SJSA1 (cell line): ENCODE results near the gene CTSW. TPM values are rescaled to one million over a fixed set of nuclear protein-coding genes. Genes with fewer than 3 reads are reported as not detected.
A peak's percentile ranks its signal among the peaks of the same experiment; 100 is the strongest.

Experiments used
- DNase-seq, 2 experiments: peaks; one replicate each; pipeline ENCODE4 v3.0.0-alpha.2; 2015 to 2020; ENCODE audit warnings: low spot score in 2 of 2, low read depth in 1 of 2
- H3K27ac ChIP-seq: fragments of 250-450 bp; sonication (Bioruptor Pico); 2 replicates; pipeline ENCODE4 v1.5.1; 2020; ENCODE audit warnings: mild to moderate bottlenecking, moderate library complexity
- H3K27me3 ChIP-seq: fragments of 250-450 bp; sonication (Bioruptor Pico); replicated peaks from 2 replicates; pipeline ENCODE4 v1.5.1; 2020; ENCODE audit warnings: mild to moderate bottlenecking, moderate library complexity
- H3K36me3 ChIP-seq: fragments of 250-450 bp; sonication (Bioruptor Pico); 2 replicates; pipeline ENCODE4 v1.5.1; 2020; ENCODE audit warnings: mild to moderate bottlenecking
- H3K4me1 ChIP-seq: fragments of 250-450 bp; sonication (Bioruptor Pico); replicated peaks from 2 replicates; pipeline ENCODE4 v1.6.1; 2021; ENCODE audit warnings: mild to moderate bottlenecking
- H3K4me3 ChIP-seq: fragments of 250-450 bp; sonication (Bioruptor Pico); 2 replicates; pipeline ENCODE4 v1.5.1; 2020; ENCODE audit warnings: mild to moderate bottlenecking
- H3K9me3 ChIP-seq: fragments of 250-450 bp; sonication (Bioruptor Pico); replicated peaks from 2 replicates; pipeline ENCODE4 v1.5.1; 2020; ENCODE audit warnings: mild to moderate bottlenecking
- total RNA-seq: library from RNA; depleted of rRNA; stranded (reverse); fragments of >200 nt; shearing (Covaris generic); gene quantifications from 2 replicates; pipeline ENCODE4 v1.2.3, GENCODE V29; 2014

Gene CTSW
- total RNA-seq, 1 experiment from 2014 or later = 1.9 TPM

GRCh38 chr11:65867284-65868071, 12.2 kb upstream of the CTSW start:
- peak in 1 of 2 experiments; percentile 61 for DNase-seq
- H3K4me1 ChIP-seq = peaks cover 25% of the 10 kb centered on the region
- H3K27me3 ChIP-seq = no peaks in the 10 kb centered on the region
- H3K36me3 ChIP-seq = peaks cover 97% of the 10 kb centered on the region
- H3K4me3 ChIP-seq = no peak overlapping the region
- H3K27ac ChIP-seq = no peak overlapping the region
- H3K9me3 ChIP-seq = 0 out of 2 replicates have a peak, but pooled peaks cover 3% of the 10 kb centered on the region

- peaks cover 93% of the 10 kb centered on the region for H3K36me3 ChIP-seq
- H3K27ac ChIP-seq = no peak overlapping the region
- H3K4me1 ChIP-seq = peaks cover 29% of the 10 kb centered on the region
- H3K9me3 ChIP-seq = 0 out of 2 replicates have a peak, but pooled peaks cover 3% of the 10 kb centered on the region
- no peaks in the 10 kb centered on the region for H3K27me3 ChIP-seq
- H3K4me3 ChIP-seq = no peak overlapping the region
- DNase-seq = peak in 1 of 2 experiments; percentile 63
Measured at GRCh38 chr11:65868076-65868667, 11.5 kb upstream of the CTSW start.

- Histone ChIP-seq H3K9me3 (0 out of 2 replicates have a peak, but pooled peaks cover 3% of the 10 kb centered on the region), H3K4me3 (no peak overlapping the region), H3K4me1 (peaks cover 35% of the 10 kb centered on the region), H3K27me3 (no peaks in the 10 kb centered on the region), H3K27ac (no peak overlapping the region), H3K36me3 (peaks cover 85% of the 10 kb centered on the region)
- DNase-seq = no peak
Measured at GRCh38 chr11:65868907-65869306, 10.7 kb upstream of the CTSW start.

GRCh38 chr11:65869643-65870306, 9.9 kb upstream of the CTSW start:
- Histone ChIP-seq H3K9me3 (0 out of 2 replicates have a peak, but pooled peaks cover 3% of the 10 kb centered on the region), H3K27ac (no peak overlapping the region), H3K4me1 (peaks cover 35% of the 10 kb centered on the region), H3K36me3 (peaks cover 77% of the 10 kb centered on the region), H3K27me3 (no peaks in the 10 kb centered on the region), H3K4me3 (no peak overlapping the region)
- peak in 1 of 2 experiments; percentile 56 for DNase-seq

DNA sequence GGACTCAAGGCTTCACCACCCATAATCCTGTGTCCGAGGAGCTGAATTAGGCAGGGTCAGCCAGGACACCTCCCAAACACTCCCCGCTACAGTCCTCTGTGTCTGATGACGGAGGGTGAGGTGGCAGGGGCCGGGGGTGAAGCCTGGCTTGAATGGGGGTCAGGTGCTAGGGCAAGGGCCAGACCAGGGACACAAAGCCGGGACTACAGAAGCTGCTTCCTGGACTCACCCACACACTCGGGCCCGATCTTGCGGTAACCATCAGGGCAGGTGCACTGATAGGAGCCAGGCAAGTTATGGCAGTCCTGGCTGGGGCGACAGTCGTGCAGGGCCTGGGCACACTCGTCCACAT, 9.4 kb upstream of the CTSW start:
- peaks cover 72% of the 10 kb centered on the region for H3K36me3 ChIP-seq

GRCh38 chr11:65870706-65871681, 8.6 kb upstream of the CTSW start:
- Histone ChIP-seq H3K27ac (peak overlapping the region; percentile 57; the same call in 1 of the 2 replicates), H3K36me3 (peaks cover 65% of the 10 kb centered on the region), H3K4me3 (peak overlapping the region; percentile 68), H3K27me3 (no peaks in the 10 kb centered on the region), H3K9me3 (0 out of 2 replicates have a peak, but pooled peaks cover 3% of the 10 kb centered on the region), H3K4me1 (peaks cover 35% of the 10 kb centered on the region)
- DNase-seq = peak; percentile 26 to 59

More for the DNA sequence above, 9.4 kb upstream of the CTSW start:
- peak in 1 of 2 experiments; percentile 63 for DNase-seq
- Histone ChIP-seq H3K9me3 (0 out of 2 replicates have a peak, but pooled peaks cover 3% of the 10 kb centered on the region), H3K4me3 (no peak overlapping the region), H3K27me3 (no peaks in the 10 kb centered on the region), H3K4me1 (peaks cover 35% of the 10 kb centered on the region), H3K27ac (no peak overlapping the region)

GRCh38 chr11:65871811-65872548, 7.7 kb upstream of the CTSW start:
- H3K27me3 ChIP-seq = no peaks in the 10 kb centered on the region
- peaks cover 55% of the 10 kb centered on the region for H3K36me3 ChIP-seq
- peak overlapping the region; percentile 68 for H3K4me3 ChIP-seq
- 0 out of 2 replicates have a peak, but pooled peaks cover 3% of the 10 kb centered on the region for H3K9me3 ChIP-seq
- H3K27ac ChIP-seq = peak overlapping the region; percentile 57
- H3K4me1 ChIP-seq = peaks cover 35% of the 10 kb centered on the region
- peak; percentile 82 to 84 for DNase-seq

DNA sequence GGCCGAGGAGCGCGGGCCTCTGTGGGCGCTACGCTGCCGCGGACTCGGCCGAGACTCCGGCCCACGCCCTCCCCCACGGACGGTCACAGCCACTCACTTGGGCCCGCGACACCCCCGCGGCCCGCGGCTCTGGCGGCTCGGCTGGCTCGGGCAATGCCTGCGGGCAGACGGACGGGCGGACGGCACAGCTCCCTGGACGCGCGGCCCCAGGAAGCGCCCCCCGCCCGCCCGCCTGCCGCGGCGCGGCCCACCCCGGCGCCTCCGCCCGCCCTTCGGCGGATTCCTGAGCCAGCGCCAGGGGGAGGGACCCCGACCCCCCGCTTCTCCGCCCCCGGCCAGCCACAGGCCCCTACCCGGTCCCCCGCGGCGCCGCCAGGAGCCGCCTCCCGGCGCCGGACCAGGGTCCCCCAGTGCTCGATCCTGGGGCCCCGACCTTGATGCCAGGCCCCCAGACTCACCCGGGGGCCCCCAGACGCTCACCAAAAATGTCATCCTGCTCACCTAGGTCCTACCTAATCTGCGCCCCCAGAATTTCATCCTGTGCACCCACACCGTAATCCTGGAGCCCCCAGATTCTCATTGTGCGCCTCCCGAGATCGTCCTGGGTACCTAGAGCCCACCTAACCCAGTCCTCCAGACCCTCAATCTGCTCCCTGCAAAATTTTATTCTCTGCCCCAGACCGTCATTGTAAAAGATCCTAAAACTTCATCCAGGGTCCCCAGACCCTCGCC, 6.9 kb upstream of the CTSW start, which contains the start of gene EFEMP2:
EFEMP2 (minus strand) TSS at position 215 of the 732 bp plus-strand sequence. CDS start 446 bp downstream, outside the sequence.
- Histone ChIP-seq H3K4me3 (peak within 1 kb of the TSS; percentile 68), H3K9me3 (0 out of 2 replicates have a peak, but pooled peaks cover 3% of the 10 kb centered on the region), H3K4me1 (peaks cover 35% of the 10 kb centered on the region), H3K27me3 (no peaks in the 10 kb centered on the region), H3K36me3 (peaks cover 47% of the 10 kb centered on the region), H3K27ac (peak within 1 kb of the TSS; percentile 57)
- DNase-seq = peak in 1 of 2 experiments; percentile 84

- Histone ChIP-seq H3K9me3 (0 out of 2 replicates have a peak, but pooled peaks cover 3% of the 10 kb centered on the region), H3K27me3 (no peaks in the 10 kb centered on the region), H3K27ac (peak overlapping the region; percentile 57), H3K4me3 (peak overlapping the region; percentile 68), H3K36me3 (peaks cover 39% of the 10 kb centered on the region), H3K4me1 (peaks cover 35% of the 10 kb centered on the region)
- peak; percentile 99 to 100 for DNase-seq
Measured at GRCh38 chr11:65873318-65874156, 6.1 kb upstream of the CTSW start.

- Histone ChIP-seq H3K27me3 (no peaks in the 10 kb centered on the region), H3K4me1 (peaks cover 24% of the 10 kb centered on the region), H3K36me3 (peaks cover 34% of the 10 kb centered on the region), H3K27ac (no peak overlapping the region), H3K9me3 (no peaks in the 10 kb centered on the region), H3K4me3 (no peak overlapping the region)
- DNase-seq = no peak
Measured at GRCh38 chr11:65880027-65880426, 390 bp downstream of the CTSW start.

GRCh38 chr11:65880844-65881421, 1.3 kb downstream of the CTSW start:
- no peak overlapping the region for H3K4me3 ChIP-seq

More at GRCh38 chr11:65880844-65881421, 1.3 kb downstream of the CTSW start:
- DNase-seq = peak in 1 of 2 experiments; percentile 72
- H3K9me3 ChIP-seq = no peaks in the 10 kb centered on the region
- H3K27ac ChIP-seq = no peak overlapping the region
- peaks cover 43% of the 10 kb centered on the region for H3K36me3 ChIP-seq
- peaks cover 24% of the 10 kb centered on the region for H3K4me1 ChIP-seq
- no peaks in the 10 kb centered on the region for H3K27me3 ChIP-seq
